Heart left ventricle (tissue), 16 donors: Measurements from ENCODE around the gene TCF4. TPM values are rescaled to one million over a fixed set of nuclear protein-coding genes. Genes with fewer than 3 reads are reported as not detected.

ENCODE experiments used
- ATAC-seq, 4 donors: fragments of 200-7000 bp; cut with Tn5 transposase; one replicate each; pipeline ENCODE4 v1.9.1; 2020 to 2022; ENCODE audit warnings: moderate library complexity in 4 of 4, mild to moderate bottlenecking in 3 of 4, moderate number of reproducible peaks in 1 of 4
- DNase-seq, 5 donors: peaks; one replicate each; pipeline ENCODE4 v3.0.0-alpha.2; 2020
- H3K27ac ChIP-seq, 12 donors: fragments of 200-600 bp; sonication (generic) in 4 of 12; one replicate each; pipeline versions ENCODE4 v1.5.0 to v1.8.0; 2016 to 2022; ENCODE audit warnings: mild to moderate bottlenecking in 2 of 12
- H3K27me3 ChIP-seq, 9 donors: fragments of 200-600 bp; sonication (generic) in 2 of 9; one replicate each; pipeline versions ENCODE4 v1.5.1 to v1.8.0; 2016 to 2022; ENCODE audit warnings: mild to moderate bottlenecking in 3 of 9
- H3K36me3 ChIP-seq, 9 donors: fragments of 200-600 bp; sonication (generic) in 2 of 9; one replicate each; pipeline versions ENCODE4 v1.5.0 to v1.8.0; 2018 to 2022; ENCODE audit warnings: mild to moderate bottlenecking in 2 of 9
- H3K4me1 ChIP-seq, 12 donors: fragments of 200-600 bp; sonication (generic) in 4 of 12; one replicate each; pipeline versions ENCODE4 v1.5.0 to v1.8.0; 2016 to 2022; ENCODE audit warnings: mild to moderate bottlenecking in 3 of 12
- H3K4me3 ChIP-seq, 12 donors: fragments of 200-600 bp; sonication (generic) in 4 of 12; one replicate each; pipeline versions ENCODE4 v1.5.0 to v1.8.0; 2017 to 2022; ENCODE audit warnings: mild to moderate bottlenecking in 9 of 12, moderate library complexity in 4 of 12
- H3K9me3 ChIP-seq, 12 donors: fragments of 200-600 bp; sonication (generic) in 4 of 12; one replicate each; pipeline versions ENCODE4 v1.5.0 to v1.8.0; 2016 to 2022; ENCODE audit warnings: mild to moderate bottlenecking in 1 of 12
- POLR2A ChIP-seq, 2 donors: fragments of 450-650 bp; IDR thresholded peaks; one replicate each; pipeline ENCODE4 v1.6.1; 2017; ENCODE audit warnings: antibody characterized with exemption in 2 of 2, mild to moderate bottlenecking in 2 of 2, moderate library complexity in 2 of 2
- WGBS, 4 donors: extraction: QIAGEN DNeasy Blood & Tissue Kit in 2 of 4; methylation state at CpG; one replicate each; pipeline versions ENCODE4 v1.1.5 to v1.1.7; 2013 to 2018; 5-methylcytosine and 5-hydroxymethylcytosine counted together
- intact Hi-C, 10 donors: fragments of 100-400 bp; cut with DNase I; formaldehyde crosslinking; loops; one replicate each; pipeline versions ENCODE4 v1.11.1 to v1.14.2; 2022
- polyA plus RNA-seq, 2 donors: library from polyadenylated mRNA; stranded (reverse); fragments of 200-250 nt; gene quantifications; one replicate each; pipeline ENCODE4 v1.2.3, GENCODE V29; 2013
- total RNA-seq, 9 donors: library from RNA; depleted of rRNA in 2 of 9; stranded (reverse); fragments of >200 nt in 2 of 9; fragmentation: NEBNext Ultra II Directional in 3 of 9; extraction: Animal tissue kit (Norgen Biotek cat#: 25700) in 3 of 9; gene quantifications; one replicate each; pipeline versions ENCODE4 v1.1.0 to v1.2.4, GENCODE V29; 2016 to 2023
- TF ChIP-seq, protein P1 (sequence below), 12 donors: fragments of 200-600 bp; sonication (generic) in 4 of 12; IDR thresholded peaks; one replicate each; pipeline versions ENCODE4 v1.5.0 to v1.8.0; 2018 to 2022; ENCODE audit warnings: antibody characterized with exemption in 12 of 12, mild to moderate bottlenecking in 5 of 12
- donor health status: ischemic (EF 13 %, LVEDD 7.1; RV severe dilation, severe dysfunction).
- donor health status: healthy with polysubstance abuse.
- donor health status: DM: no; HTN: yes; CAD: no.
- donor health status: DM: no; HTN: no; CAD: no.
- donor health status: ischemic (EF 25% LVEDD 6.9; RV normal size, moderate dysfunction).
- donor health status: ischemic (EF 25% LVEDD 5.7; RV mildly dilated, moderate dysfunction).
- donor health status: healthy.
- donor health status: DM: yes; HTN: yes; CAD: no.
- donor health status: ischemic (EF 35%, LVEDD 5.7; RV mildly dilated, moderate dysfunction).
- donor health status: nonischemic (EF 11% LVEDD 7.7; RV severe dilation, severe dysfunction).
- donor health status: DM: yes; HTN: yes; CAD: no.
- donor health status: PGD.
- donor health status: ischemic (EF 29% LVEDD 5.4; RV normal size, mild dysfunction).
- donor health status: nonischemic (EF 23%, LVEDD 6.1; RV moderate dilation, normal function).

The TCF4 gene
- total and polyA plus RNA-seq, 11 donors, result 12.8 to 119 (median 71.5) TPM

DNA sequence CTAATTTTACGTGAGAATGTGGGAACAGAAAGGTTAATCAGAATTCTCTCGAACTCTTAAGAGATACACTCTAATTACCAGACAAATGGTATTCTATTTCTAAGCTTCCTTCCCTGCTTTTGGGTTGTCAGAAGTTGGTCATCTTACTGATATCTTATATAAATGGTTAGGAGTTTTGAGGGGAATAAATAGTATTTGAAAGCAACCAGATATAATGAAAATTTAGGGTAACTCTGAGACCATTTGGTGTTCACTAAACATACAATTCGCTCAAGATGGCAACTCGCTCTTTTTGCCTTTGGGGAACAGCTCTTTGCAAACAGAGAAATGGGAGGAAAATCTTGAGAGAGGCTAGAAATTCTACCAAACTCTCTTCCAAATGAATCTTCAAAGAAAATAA, 250.9 kb downstream of the TCF4 start:
- H3K4me3 ChIP-seq, result peak overlapping the region in 1 of 12 donors; percentile 26
- 80 to 87% (median 84%) methylated on average over 4 of the region's 4 CpGs for WGBS, 4 donors
- no peak for TF ChIP-seq POLR2A (IDR thresholded peaks at IDR 0.05)
- TF ChIP-seq, protein P1, sequence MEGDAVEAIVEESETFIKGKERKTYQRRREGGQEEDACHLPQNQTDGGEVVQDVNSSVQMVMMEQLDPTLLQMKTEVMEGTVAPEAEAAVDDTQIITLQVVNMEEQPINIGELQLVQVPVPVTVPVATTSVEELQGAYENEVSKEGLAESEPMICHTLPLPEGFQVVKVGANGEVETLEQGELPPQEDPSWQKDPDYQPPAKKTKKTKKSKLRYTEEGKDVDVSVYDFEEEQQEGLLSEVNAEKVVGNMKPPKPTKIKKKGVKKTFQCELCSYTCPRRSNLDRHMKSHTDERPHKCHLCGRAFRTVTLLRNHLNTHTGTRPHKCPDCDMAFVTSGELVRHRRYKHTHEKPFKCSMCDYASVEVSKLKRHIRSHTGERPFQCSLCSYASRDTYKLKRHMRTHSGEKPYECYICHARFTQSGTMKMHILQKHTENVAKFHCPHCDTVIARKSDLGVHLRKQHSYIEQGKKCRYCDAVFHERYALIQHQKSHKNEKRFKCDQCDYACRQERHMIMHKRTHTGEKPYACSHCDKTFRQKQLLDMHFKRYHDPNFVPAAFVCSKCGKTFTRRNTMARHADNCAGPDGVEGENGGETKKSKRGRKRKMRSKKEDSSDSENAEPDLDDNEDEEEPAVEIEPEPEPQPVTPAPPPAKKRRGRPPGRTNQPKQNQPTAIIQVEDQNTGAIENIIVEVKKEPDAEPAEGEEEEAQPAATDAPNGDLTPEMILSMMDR (IDR thresholded peaks at IDR 0.05), result no peak

DNA sequence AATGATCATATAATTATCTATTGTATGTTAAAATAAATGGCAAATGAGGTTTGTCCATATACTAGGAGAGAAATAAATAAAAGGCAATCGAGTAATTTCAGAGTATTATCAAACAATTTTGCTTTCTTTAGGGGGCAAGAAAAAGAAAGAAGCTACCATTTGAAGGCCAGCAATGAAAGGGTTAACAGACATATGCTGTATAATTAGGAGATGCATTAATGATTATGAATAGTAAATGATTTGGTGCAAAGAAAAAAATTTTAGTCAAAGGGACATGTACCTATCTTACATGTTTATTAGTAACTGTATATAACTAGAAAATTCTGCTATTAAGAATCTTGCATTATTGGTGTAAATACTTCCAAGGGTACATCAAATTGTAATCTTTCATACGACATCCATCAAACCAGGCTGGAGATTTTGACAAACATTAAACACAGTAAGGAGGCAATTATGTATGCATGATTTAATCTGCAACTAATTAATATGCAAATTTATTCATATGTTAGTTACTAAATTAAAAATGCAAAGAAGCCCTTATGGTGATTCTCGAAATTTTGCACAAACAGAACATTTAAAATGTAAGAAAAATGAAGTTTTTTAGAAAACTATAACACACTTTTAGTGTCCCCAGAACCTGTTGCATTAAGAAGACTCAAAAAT, 251.4 kb downstream of the TCF4 start:
- Histone ChIP-seq H3K9me3 (no peaks in the 10 kb centered on the region), H3K4me1 (peaks cover 4 to 78% (median 42%) of the 10 kb centered on the region in 12 donors), H3K27me3 (no peaks in the 10 kb centered on the region), H3K27ac (peak overlapping the region in 4 of 12 donors; percentile 12 to 86 (median 86)), H3K4me3 (no peak overlapping the region), H3K36me3 (no peaks in the 10 kb centered on the region)
- TF ChIP-seq, protein P1 (IDR thresholded peaks at IDR 0.05), result no peak
- TF ChIP-seq POLR2A (IDR thresholded peaks at IDR 0.05), result no peak
- DNase-seq (no peak), ATAC-seq (no peak)
- intact Hi-C loops, result loop anchor here in 5 of 10 donors (5.0 to 10.0 kb wide), 5 partner anchors 66 to 251 kb away; partner anchors contain the start of gene TCF4 (in 3 of the 5)
- WGBS, 4 donors, result 83 to 89% (median 87%) methylated on average over 3 of the region's 3 CpGs

More for the DNA sequence above, 250.9 kb downstream of the TCF4 start:
- peak overlapping the region; percentile 24 to 90 (median 84) for H3K27ac ChIP-seq
- no peak for ATAC-seq
- intact Hi-C loops, result loop anchor here in 5 of 10 donors (5.0 to 10.0 kb wide), 5 partner anchors 65 to 250 kb away; partner anchors contain the start of gene TCF4 (in 3 of the 5)
- no peaks in the 10 kb centered on the region for H3K27me3 ChIP-seq
- H3K4me1 ChIP-seq, result peaks cover 4 to 74% (median 41%) of the 10 kb centered on the region in 12 donors
- no peaks in the 10 kb centered on the region for H3K36me3 ChIP-seq
- no peaks in the 10 kb centered on the region for H3K9me3 ChIP-seq
- no peak for DNase-seq

DNA sequence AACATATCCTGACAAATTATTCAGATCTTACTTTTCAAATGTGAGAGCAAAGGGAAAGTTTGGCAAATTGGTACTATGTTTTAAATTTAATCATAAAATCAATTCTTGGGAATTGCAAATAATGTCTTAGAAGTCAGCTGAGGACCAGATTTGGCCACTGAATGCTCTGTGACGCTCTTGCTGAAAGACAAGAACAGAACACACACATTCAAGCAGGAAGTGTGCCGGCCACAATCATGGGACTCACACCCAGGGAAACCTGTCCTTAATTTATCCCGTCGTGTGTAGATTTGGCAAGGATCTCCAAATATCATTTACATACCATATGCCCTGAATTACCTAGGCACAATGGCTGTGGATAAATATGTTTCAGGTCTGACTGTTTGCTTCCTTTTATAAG, 253.1 kb downstream of the TCF4 start:
- ATAC-seq (peak in 3 of 4 donors; percentile 38 to 47 (median 43)), DNase-seq (peak; percentile 25 to 75 (median 52))
- no peak overlapping the region for H3K4me3 ChIP-seq
- intact Hi-C loops, result loop anchor here in 5 of 10 donors (5.0 to 10.0 kb wide), 5 partner anchors 67 to 252 kb away; partner anchors contain the start of gene TCF4 (in 3 of the 5)
- H3K4me1 ChIP-seq, result peaks cover 4 to 85% (median 49%) of the 10 kb centered on the region in 12 donors
- 6 to 13% (median 8%) methylated on average over 4 of the region's 4 CpGs for WGBS, 4 donors
- H3K9me3 ChIP-seq, result no peaks in the 10 kb centered on the region
- H3K27ac ChIP-seq, result peak overlapping the region in 10 of 12 donors; percentile 6 to 50 (median 16)
- TF ChIP-seq POLR2A (IDR thresholded peaks at IDR 0.05), result no peak
- TF ChIP-seq, protein P1 (IDR thresholded peaks at IDR 0.05), result no peak
- H3K36me3 ChIP-seq, result no peaks in the 10 kb centered on the region
- no peaks in the 10 kb centered on the region for H3K27me3 ChIP-seq

DNA sequence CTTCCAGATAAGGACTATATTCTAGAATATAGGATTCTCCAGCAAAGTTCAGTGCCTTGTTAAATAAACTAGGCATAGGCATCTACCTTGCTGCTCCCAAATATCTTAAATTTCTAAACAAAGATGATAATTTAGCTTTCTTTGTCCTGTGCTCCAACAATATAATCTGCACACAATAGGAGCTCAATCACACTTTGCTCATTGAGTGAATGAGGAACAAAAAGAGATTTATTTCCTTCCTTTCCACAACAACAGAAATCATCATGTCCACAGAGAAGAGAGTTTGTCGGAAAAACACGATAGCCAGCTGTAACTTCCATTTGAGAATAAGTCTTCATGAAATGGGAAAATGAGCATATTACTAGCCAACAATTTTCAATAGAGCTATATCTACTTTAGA, 256.7 kb downstream of the TCF4 start:
- H3K4me3 ChIP-seq, result no peak overlapping the region
- WGBS, 4 donors, result 44 to 68% (median 56%) methylated on average over 2 of the region's 2 CpGs
- H3K36me3 ChIP-seq, result no peaks in the 10 kb centered on the region
- intact Hi-C loops, result loop anchor here in 1 of 10 donors (10.0 kb wide), 1 partner anchor 174 kb away; no protein-coding TSS in a partner anchor
- H3K27me3 ChIP-seq, result no peaks in the 10 kb centered on the region
- peaks cover 0 to 82% (median 51%) of the 10 kb centered on the region in 12 donors for H3K4me1 ChIP-seq
- peak overlapping the region in 7 of 12 donors; percentile 5 to 46 (median 25) for H3K27ac ChIP-seq
- no peaks in the 10 kb centered on the region for H3K9me3 ChIP-seq
- TF ChIP-seq, protein P1 (IDR thresholded peaks at IDR 0.05), result no peak
- no peak for TF ChIP-seq POLR2A (IDR thresholded peaks at IDR 0.05)
- DNase-seq, result no peak
- no peak for ATAC-seq
